Stimulated activated CD4-positive, alpha-beta T cell treated with anti-CD3 and anti-CD28 coated beads, Interleukin-4, amount 100 ng/mL, for 1 hour (primary cell): Measurements from ENCODE around the gene CEP78.

Source experiments
- DNase-seq: peaks from one replicate; pipeline ENCODE4 v3.0.0-alpha.2; 2020

The CEP78 gene

DNA sequence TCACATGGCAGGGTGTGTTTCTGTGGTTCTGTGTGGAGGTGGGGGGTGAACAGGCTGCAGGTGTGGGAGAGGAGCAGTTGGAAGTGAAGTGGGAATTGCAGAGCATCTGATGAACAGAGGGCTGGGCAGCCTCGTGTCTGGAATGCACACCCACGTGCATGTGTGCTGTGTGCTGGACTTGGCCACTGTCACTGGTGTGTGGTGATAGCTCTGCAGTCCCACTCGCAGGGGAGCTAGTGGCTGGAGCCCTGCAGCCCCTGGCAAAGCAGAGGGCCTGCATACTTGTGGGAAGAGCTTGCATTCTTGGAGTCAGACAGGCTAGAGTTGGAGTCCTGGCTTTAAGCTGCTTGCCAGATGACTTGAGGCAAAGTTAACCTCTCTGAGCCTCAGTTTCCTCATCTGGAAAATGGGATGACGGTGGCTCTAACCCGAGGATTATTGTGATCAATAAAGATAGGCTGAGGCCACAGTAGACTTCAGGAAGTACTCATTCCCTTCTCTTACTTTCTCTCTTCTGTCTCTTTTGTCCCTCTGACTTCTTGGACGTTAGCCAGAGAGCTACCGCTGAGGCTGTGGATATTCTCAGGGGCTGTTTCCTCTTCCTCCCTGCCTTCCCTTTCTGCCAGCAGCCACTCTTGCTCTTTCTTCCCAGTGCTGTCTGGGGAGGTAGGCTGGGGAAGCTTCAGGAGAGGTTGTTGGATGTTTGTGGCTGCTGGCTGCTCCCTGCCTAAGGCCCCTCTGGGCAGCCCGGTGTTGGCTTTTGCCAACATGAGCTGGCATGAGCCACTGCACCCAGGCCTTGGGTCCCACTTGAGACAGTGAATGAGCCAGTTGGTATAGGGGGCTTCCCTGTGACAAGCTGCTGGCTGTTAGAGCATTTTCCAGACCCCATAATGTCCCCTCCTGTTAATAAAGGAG, 79.3 kb downstream of the CEP78 start:
- DNase-seq: no peak

DNA sequence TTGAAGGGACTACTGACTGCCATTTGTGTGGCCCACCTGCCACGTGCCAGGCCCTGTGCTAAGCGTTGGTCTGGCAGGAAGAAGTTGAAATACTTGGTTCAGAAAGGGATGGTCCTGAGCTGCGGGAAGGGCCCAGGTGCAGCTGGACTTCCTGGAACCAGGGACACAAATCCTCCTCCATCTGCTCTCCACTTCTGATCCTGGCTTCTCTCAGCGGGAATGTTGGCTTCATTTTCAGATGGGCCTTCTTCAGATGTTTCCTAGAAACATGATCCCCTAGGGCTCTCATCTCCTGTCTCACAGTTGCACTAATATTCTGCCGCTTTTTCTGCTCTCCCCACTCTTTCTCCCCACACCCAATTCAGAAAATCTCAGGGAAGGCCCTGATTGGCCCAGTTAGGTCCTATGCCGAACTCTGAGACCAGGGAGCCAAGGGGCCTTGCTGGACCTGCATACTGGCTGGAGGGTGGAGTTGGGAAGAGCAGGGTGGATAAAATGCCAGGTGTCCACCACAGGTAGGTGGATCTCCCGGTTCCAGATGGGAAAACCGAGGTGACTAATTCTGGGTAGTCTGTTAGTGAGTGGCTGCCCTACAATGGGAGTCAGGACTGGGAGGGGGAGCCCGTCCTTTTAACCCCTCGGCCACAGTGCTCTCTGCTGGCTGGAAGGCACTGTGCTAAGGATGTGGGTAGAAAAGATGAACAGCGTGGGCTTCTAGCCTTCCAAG, 80.5 kb downstream of the CEP78 start:
- DNase-seq: no peak

DNA sequence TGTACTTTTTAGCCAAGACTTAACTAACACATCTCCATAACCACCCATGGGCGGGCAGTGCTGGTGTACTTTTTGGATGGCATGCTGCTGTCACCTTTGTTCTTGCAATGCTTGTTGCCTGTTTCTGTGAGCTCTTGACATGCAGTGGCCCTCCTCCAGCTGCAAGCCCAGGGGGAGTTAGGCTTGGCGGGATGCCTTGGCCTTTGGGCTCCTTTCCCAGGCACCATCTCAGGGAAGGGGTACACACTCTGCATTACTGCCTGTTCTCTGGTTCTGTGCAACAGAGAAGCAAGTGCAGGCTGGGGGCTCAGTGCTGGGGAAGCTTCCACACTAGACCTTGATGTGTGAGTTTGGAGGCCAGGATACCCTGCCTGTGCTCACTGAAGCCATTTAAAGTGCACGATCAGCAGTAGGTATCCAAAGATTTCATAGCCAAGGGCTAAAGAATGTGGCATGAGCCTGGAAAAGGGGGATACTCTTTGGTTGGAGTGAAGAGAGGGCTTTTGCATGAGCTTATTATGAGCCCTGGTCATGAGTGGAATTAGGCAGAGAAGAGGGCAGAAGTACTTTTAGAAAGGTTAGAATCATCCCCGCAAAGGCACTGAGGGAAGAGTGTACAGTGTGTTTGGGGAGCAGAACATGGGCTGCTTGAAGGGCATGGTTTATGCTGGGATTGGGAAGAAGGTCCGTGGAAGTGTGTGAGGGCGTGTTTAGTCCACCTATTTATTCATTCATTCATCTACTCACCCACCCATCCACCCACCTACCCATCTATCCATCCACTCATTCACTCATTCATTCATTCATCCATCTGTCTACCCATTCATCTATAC, 83.5 kb downstream of the CEP78 start:
- DNase-seq: no peak

DNA sequence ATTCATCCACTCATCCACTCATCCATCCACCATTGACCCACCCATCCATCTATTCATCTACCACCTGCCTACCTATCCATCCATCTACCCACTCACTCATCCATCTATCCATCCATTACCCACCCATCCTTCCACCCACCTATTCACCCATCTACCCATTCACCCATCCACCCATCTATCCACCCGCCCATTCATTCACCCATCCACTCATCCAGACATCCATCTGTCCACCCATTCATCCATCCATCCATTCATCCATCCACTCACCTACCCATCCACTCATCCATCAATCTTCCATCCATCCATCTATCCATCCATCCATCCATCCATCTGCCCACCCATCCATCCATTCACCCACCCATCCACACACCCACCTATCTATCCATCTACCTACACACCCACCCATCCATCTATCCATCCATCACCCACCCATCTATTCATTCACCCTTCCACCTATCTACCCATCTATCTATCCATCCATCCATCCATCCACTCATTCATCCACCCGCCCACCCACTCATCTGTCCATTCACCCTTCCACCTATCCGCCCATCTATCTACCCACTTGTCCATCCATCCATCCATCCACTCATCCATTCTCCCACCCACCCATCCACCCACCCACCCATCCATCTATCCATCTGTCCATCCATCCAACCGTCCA, 84.3 kb downstream of the CEP78 start:
- no peak for DNase-seq

DNA sequence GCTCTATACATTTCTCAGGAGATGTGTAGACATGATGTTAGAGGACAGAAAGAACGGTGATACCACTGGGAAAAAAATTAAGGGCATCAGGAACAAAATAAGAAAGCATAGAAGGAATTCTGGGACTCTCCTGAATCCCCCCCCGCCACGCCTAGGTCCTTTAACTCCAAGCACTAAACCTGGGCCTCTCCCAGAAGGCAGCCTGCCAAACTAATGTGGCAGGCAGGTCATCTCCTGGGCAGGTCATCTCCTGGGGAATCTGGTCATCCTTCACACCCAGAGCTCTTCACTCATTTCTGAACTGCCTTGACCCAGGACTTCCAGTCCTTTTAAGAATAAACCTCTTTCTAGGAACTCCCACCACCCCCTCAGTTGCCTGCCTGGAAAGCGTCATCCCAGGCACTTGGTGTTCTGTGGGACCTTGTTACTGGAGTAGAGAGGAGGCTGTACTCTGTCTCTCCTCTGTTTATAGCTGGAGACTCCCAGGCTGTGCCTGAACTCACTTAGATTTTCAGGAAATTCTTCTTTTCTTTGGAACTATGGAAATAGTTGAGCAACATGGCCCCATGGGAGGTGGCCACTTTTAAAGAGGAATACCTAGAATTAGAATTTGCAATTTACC, 85.1 kb downstream of the CEP78 start:
- no peak for DNase-seq

DNA sequence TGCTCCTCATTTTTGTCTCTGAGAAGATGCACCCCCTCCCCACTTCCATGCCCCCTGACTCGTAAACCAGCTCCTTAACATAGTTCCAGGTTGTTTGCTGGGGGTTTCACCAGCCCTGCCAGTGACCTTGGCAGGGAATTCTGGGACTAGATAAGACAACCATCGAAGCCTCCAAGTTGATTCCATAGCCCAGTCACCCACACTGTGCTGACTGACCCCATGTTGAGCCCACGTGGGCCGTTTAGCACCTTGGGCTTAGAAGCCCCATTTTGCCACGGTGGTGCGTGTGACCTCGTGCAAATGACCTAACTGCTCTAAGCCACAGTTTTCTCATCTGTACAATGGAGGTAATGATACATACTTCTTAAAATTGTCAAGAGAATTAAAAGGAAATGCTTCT, 85.6 kb downstream of the CEP78 start:
- DNase-seq: no peak

DNA sequence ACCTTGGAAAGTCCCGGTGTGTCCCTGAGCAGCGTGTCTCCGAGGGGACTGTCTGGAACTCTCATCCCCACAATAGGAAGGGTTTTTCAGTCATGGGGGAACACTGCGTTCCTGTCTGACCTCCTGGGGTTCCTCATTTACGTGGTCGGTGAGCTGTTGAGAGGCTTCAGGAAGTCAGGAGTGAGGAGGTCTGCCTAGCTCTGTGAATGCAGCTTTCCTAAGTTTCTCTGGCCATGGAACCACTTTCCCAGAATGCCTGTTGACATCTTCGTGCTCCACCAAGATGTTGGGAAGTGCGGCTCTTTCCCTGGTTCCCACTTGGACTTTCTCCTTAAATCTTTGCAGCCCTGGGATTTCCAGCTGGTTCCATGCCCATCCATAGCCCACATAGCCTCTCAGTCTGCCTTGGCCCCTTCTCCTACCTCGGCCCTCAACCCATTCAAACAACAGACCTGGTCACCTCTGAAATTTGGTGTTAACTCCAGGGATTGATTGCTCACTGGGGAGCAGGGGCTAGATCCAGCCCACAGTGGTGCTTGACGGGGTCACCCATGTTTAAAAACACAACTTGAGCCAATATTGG, 88.3 kb downstream of the CEP78 start:
- DNase-seq: no peak

DNA sequence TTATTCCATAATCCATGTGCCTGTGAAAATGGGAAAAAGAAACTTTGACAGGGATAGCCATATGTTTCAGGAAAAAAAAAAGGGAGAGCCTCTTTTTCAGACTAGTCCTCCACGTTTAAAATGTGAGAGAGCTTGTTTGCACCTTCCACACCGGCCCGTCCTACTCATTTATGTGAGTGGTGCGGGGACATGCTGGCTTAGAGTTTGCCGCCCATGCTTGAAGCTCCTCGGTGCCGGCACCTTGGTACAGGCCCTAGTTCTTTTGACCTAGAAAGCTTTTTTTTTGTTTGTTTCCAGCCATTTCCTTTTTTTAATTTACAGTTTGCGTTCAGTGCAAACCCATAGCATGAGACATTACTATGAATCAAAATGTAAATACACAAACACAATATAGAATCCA, 88.8 kb downstream of the CEP78 start:
- DNase-seq: no peak

DNA sequence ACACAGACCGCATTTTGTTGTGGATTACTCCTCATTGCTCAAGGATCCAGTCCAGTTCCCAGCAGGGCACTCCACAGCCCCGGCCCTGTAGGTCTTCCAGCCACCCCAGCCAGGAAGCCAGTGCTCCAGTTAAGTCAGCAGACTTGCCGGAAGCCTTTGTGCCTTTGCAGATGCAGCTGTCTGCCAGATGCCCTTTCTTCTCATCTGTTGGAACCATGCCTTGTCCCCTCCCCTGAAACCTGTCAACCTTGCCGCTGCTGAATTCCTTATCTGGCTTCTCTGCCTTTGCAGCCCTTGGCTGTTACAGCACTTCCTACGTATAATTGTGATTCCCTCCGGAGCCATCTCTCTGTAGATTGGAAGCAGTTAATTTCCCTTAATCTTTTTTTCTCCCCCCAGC, 89.5 kb downstream of the CEP78 start:
- DNase-seq: no peak

DNA sequence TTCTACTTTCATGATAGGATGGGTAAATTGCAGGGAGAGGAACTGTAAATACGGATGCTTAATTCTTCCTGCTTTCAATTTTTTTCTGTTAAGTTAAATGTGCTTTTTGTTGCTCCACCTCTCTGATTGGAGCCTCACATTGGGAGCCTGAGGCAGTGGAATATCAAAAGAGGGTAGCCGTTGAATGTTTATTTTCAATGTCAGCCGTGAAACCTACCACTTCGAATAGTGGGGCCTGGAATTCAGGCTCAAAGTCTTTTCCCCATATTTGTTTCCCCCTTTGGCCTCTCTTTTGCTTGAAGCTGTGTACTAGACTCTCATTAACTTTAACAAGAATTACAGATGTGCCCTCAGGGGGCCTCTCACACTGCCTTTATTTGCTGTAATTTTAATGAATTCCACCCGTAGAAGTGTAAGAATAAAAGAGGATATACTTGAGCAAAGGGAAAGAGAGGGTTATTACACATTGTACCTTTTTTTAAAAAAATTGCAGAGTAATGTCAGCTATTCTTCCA, 90.0 kb downstream of the CEP78 start:
- DNase-seq: no peak

DNA sequence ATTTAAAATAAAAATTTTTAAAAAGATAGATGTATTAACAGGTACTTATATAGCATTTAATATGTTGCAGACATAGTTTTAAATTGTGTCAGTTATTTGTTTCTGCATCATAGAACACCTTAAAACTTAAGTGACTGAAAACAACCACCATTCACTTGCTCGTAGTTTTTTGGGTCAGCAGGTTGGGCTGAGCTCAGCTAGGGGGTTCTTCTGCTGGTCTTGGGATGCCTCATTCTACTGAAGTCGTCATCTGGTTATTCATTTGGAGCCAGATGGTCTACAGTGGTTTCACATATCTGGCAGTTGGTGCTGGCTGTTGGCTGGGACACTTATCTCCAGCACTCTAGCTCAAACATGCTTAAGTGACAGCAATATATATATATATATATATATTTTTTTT, 90.7 kb downstream of the CEP78 start:
- no peak for DNase-seq
